Measurements from ENCODE around the gene TRPM2. TPM values are rescaled to one million over a fixed set of nuclear protein-coding genes. Genes with fewer than 3 reads are reported as not detected.

TRPM2 gene
- total and polyA plus RNA-seq, 2 donors (not counting 3 experiments of a cell fraction or from before 2014, with no cell fraction given): not detected

- no peak for TF ChIP-seq MYC (IDR thresholded peaks at IDR 0.05; ENCODE audit: low read depth, low read length)
- no peak for TF ChIP-seq FOS (IDR thresholded peaks at IDR 0.05; ENCODE audit: borderline replicate concordance, insufficient read depth, low read length)
- TF ChIP-seq, protein P1, sequence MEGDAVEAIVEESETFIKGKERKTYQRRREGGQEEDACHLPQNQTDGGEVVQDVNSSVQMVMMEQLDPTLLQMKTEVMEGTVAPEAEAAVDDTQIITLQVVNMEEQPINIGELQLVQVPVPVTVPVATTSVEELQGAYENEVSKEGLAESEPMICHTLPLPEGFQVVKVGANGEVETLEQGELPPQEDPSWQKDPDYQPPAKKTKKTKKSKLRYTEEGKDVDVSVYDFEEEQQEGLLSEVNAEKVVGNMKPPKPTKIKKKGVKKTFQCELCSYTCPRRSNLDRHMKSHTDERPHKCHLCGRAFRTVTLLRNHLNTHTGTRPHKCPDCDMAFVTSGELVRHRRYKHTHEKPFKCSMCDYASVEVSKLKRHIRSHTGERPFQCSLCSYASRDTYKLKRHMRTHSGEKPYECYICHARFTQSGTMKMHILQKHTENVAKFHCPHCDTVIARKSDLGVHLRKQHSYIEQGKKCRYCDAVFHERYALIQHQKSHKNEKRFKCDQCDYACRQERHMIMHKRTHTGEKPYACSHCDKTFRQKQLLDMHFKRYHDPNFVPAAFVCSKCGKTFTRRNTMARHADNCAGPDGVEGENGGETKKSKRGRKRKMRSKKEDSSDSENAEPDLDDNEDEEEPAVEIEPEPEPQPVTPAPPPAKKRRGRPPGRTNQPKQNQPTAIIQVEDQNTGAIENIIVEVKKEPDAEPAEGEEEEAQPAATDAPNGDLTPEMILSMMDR (IDR thresholded peaks at IDR 0.05; ENCODE audit: extremely low read depth in 1 of 2, insufficient read depth in 1 of 2, low read depth in 1 of 2, low read length in 2 of 2): no peak
- H3K9me1 ChIP-seq (replicated peaks; ENCODE audit: control insufficient read depth, extremely low read depth, insufficient read depth, low read length): no peaks in the 10 kb centered on the region
- no peak overlapping the region for H3K9ac ChIP-seq (replicated peaks; ENCODE audit: extremely low read depth, insufficient read depth, low read length)
- no peaks in the 10 kb centered on the region for H3K79me2 ChIP-seq (ENCODE audit: control insufficient read depth, insufficient read depth, low read length)
- no peak overlapping the region for H2AFZ ChIP-seq (ENCODE audit: low read depth, low read length)
- H3K4me1 ChIP-seq (ENCODE audit: control insufficient read depth, extremely low read depth, insufficient read depth, low read length): no peaks in the 10 kb centered on the region
- BruUV-seq (replicated peaks): no TSS peak
- no peak for FAIRE-seq
- no peak overlapping the region for H3K27ac ChIP-seq (ENCODE audit: insufficient read depth, low read depth, low read length)
- peaks cover 5 to 14% of the 10 kb centered on the region in 2 experiments for H3K36me3 ChIP-seq (ENCODE audit: control insufficient read depth in 2 of 2, extremely low read depth in 1 of 2, insufficient read depth in 2 of 2, low read length in 2 of 2)
- dilution Hi-C loops (cut with MboI; ENCODE audit: extremely low pct_ligation_motif_present, low sequenced_read_pairs): no loop called here
- no peak overlapping the region for H3K4me3 ChIP-seq (replicated peaks in 1 of 3; ENCODE audit: insufficient read depth in 1 of 3, low read depth in 1 of 3, low read length in 3 of 3)
- POLR2A ChIA-PET: no interaction called here
- H4K20me1 ChIP-seq (replicated peaks; ENCODE audit: control insufficient read depth, extremely low read depth, insufficient read depth, low read length): no peaks in the 10 kb centered on the region
- no peaks in the 10 kb centered on the region for H3K27me3 ChIP-seq (ENCODE audit: control insufficient read depth in 2 of 2, insufficient read depth in 2 of 2, low read length in 2 of 2)
- DNase-seq (ENCODE audit: low read depth, low spot score): no peak
- intact Hi-C loops (cut with micrococcal nuclease): no loop called here
- H3K9me3 ChIP-seq (replicated peaks; ENCODE audit: control insufficient read depth, insufficient read depth, low read length): no peaks in the 10 kb centered on the region
- no peak overlapping the region for H3K4me2 ChIP-seq (ENCODE audit: insufficient read depth, low read length)
- CTCF ChIA-PET: no interaction called here
Observed at GRCh38 chr21:44329086-44329889, 24.1 kb upstream of the TRPM2 start.

Data from endothelial cell of umbilical vein (primary cell).